ENCODE data around the gene JDP2.

Gene JDP2

DNA sequence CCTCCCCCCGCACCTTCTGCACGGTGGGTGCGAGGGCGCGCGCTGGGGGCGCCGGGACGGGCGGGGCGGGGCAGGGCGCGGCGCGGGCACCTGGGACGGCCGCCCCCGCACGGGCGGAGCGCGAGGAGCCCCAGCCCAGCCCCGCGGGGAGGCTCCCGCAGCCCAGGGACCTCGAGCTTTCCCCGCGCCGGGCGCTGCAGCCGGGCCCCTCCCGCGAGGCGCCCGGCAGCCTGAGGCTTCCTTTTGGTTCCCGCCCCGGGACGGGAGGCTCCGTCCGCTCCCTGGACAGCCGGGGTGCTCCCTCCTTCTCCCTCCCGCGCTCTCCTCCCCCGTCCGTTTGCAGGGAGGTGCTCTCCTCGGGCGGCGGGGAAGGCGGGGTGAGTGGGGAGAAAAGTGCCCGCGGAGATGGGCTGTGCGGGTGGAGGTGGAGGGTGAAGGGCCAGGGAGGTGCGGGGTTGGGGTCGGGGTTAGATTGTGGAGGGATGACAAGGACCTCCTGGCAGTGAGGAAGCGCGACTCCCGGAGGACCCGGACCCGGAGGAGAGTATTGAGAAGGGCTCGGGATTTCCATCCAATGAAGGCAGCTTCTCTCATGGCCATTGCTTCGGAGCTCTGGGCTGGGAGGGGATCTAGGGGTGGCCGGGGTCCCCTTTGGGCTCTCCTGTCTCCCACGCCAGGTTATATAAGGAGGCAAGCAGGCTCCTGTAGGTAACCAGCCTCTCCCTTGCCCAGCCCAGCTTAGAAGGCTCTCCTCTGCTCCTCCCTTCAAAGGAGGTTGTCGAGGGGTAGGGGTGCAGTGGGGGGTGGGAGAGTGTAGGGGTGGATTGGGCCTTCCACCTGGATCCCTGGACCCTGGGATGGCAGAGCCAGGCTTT lies 645 bp downstream of the JDP2 start:
- WGBS, 2 experiments: 2 to 4% methylated on average over 63 to 64 of the region's 64 CpGs
- peaks cover 39% of the 10 kb centered on the region for H3K27me3 ChIP-seq (ENCODE audit: control insufficient read depth, insufficient read depth, low read length, poor library complexity, severe bottlenecking)
- H3K4me3 ChIP-seq (ENCODE audit: insufficient read depth, low read depth, low read length): peak overlapping the region; percentile 59

DNA sequence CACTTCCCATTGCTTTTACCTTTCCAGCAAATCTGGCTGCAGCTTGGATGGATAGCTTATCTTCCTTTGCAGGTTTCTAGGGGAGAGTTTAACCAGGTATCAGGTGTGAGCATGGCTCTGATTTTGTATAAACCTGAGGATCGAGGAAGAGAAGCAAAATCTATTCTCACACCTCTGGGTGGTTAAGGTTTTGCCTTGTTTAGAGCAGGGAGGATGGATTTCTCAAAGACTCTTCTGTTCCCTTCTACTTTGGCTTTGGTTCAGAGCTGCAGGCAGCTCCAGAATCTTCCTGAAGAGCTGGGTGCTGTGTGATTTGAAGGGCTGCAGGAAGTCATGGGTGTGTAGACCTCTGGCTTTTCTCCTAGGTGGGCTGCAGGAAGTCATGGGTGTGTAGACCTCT lies 1.7 kb downstream of the JDP2 start:
- H3K36me3 ChIP-seq (ENCODE audit: control insufficient read depth, insufficient read depth, low read length): no peaks in the 10 kb centered on the region
- peaks cover 39% of the 10 kb centered on the region for H3K27me3 ChIP-seq (ENCODE audit: control insufficient read depth, insufficient read depth, low read length, poor library complexity, severe bottlenecking)
- no peak overlapping the region for H3K4me3 ChIP-seq (ENCODE audit: insufficient read depth, low read depth, low read length)
- no peaks in the 10 kb centered on the region for H3K9me3 ChIP-seq (ENCODE audit: control insufficient read depth, low read length)
- peaks cover 23% of the 10 kb centered on the region for H3K4me1 ChIP-seq (ENCODE audit: control insufficient read depth, insufficient read depth, low read length)
- no peak overlapping the region for H3K27ac ChIP-seq (ENCODE audit: insufficient read depth, low read depth, low read length, poor library complexity, severe bottlenecking)
- 63 to 94% methylated on average over 1 of the region's 1 CpG for WGBS, 2 experiments

More for the DNA sequence above, 645 bp downstream of the JDP2 start:
- no peaks in the 10 kb centered on the region for H3K9me3 ChIP-seq (ENCODE audit: control insufficient read depth, low read length)
- no peak overlapping the region for H3K27ac ChIP-seq (ENCODE audit: insufficient read depth, low read depth, low read length, poor library complexity, severe bottlenecking)
- no peaks in the 10 kb centered on the region for H3K36me3 ChIP-seq (ENCODE audit: control insufficient read depth, insufficient read depth, low read length)
- peaks cover 23% of the 10 kb centered on the region for H3K4me1 ChIP-seq (ENCODE audit: control insufficient read depth, insufficient read depth, low read length)

DNA sequence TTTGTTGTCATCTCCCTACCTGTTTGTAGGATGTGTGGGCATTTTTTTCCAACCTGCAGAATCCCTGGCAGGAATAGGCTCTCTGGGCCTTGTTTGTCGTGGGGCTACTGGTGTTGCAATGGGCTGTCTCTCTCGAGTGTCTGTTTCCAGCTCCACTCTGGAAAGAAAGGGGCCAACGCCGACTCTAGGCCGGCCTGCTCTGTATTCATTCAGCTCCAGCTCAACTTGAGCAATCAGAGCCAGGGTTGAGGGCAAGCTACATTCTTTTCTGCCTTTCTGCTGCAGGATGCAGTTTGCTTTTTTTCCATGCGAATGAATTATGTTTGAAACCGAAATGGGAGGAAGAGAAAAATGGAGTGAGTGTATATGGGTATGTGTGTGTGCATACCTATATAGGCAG lies 2.3 kb downstream of the JDP2 start:
- no peaks in the 10 kb centered on the region for H3K36me3 ChIP-seq (ENCODE audit: control insufficient read depth, insufficient read depth, low read length)
- no peak overlapping the region for H3K27ac ChIP-seq (ENCODE audit: insufficient read depth, low read depth, low read length, poor library complexity, severe bottlenecking)
- WGBS, 2 experiments: 79 to 80% methylated on average over 7 of the region's 7 CpGs
- no peak overlapping the region for H3K4me3 ChIP-seq (ENCODE audit: insufficient read depth, low read depth, low read length)
- peaks cover 39% of the 10 kb centered on the region for H3K27me3 ChIP-seq (ENCODE audit: control insufficient read depth, insufficient read depth, low read length, poor library complexity, severe bottlenecking)
- peaks cover 23% of the 10 kb centered on the region for H3K4me1 ChIP-seq (ENCODE audit: control insufficient read depth, insufficient read depth, low read length)
- H3K9me3 ChIP-seq (ENCODE audit: control insufficient read depth, low read length): no peaks in the 10 kb centered on the region

- Histone ChIP-seq H3K4me1 (ENCODE audit: control insufficient read depth, insufficient read depth, low read length) (peaks cover 22% of the 10 kb centered on the region), H3K4me3 (ENCODE audit: insufficient read depth, low read depth, low read length) (no peak overlapping the region), H3K27ac (ENCODE audit: insufficient read depth, low read depth, low read length, poor library complexity, severe bottlenecking) (no peak overlapping the region), H3K36me3 (ENCODE audit: control insufficient read depth, insufficient read depth, low read length) (no peaks in the 10 kb centered on the region), H3K9me3 (ENCODE audit: control insufficient read depth, low read length) (no peaks in the 10 kb centered on the region), H3K27me3 (ENCODE audit: control insufficient read depth, insufficient read depth, low read length, poor library complexity, severe bottlenecking) (peaks cover 39% of the 10 kb centered on the region)
- 92 to 94% methylated on average over 10 of the region's 10 CpGs for WGBS, 2 experiments
Observed at GRCh38 chr14:75430526-75430925, 2.7 kb downstream of the JDP2 start.

DNA sequence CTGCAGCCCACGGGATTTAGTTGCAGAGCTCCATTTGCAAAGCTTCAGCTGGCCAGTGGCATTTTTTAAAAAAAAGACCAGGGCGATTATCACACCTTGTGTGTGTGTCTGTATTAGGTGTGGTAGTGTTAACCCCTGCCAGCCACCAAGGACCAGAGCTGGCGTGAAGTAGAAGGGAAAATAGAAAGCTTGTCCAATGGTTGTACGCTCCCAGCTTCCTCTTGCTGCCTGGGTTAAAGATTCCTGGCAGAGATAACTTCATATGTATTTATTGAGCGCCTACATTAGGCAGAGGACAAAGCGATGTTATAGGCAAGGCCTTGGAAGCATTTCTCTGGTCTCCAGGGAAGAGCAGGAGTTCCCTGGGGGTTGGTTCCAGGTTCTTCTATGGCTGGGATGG lies 3.2 kb downstream of the JDP2 start:
- H3K27me3 ChIP-seq (ENCODE audit: control insufficient read depth, insufficient read depth, low read length, poor library complexity, severe bottlenecking): peaks cover 36% of the 10 kb centered on the region
- WGBS, 2 experiments: 93 to 94% methylated on average over 6 of the region's 6 CpGs
- H3K4me1 ChIP-seq (ENCODE audit: control insufficient read depth, insufficient read depth, low read length): peaks cover 18% of the 10 kb centered on the region
- H3K27ac ChIP-seq (ENCODE audit: insufficient read depth, low read depth, low read length, poor library complexity, severe bottlenecking): no peak overlapping the region
- no peak overlapping the region for H3K4me3 ChIP-seq (ENCODE audit: insufficient read depth, low read depth, low read length)
- no peaks in the 10 kb centered on the region for H3K9me3 ChIP-seq (ENCODE audit: control insufficient read depth, low read length)
- H3K36me3 ChIP-seq (ENCODE audit: control insufficient read depth, insufficient read depth, low read length): no peaks in the 10 kb centered on the region

DNA sequence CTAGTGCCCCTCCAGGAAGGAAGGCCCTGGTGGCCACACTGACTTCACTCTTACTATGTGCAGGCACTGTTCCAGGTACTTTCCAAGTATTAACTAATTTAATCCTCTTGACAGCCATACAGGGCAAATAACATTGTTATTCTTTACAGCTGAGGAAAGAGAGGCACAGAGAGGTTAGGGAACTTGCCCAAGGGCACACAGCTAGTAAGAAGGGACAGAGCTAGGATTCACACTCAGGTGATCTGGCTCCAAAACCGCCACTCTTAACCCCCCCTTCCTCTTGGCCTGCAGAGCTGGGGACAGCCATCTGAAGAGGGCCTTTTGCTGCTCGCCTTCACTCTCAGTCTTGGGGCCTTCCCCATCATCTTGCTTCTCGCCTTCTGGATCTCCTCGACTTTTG lies 4.0 kb downstream of the JDP2 start:
- 93 to 94% methylated on average over 4 of the region's 4 CpGs for WGBS, 2 experiments
- H3K36me3 ChIP-seq (ENCODE audit: control insufficient read depth, insufficient read depth, low read length): no peaks in the 10 kb centered on the region
- H3K9me3 ChIP-seq (ENCODE audit: control insufficient read depth, low read length): no peaks in the 10 kb centered on the region
- H3K27ac ChIP-seq (ENCODE audit: insufficient read depth, low read depth, low read length, poor library complexity, severe bottlenecking): no peak overlapping the region
- H3K27me3 ChIP-seq (ENCODE audit: control insufficient read depth, insufficient read depth, low read length, poor library complexity, severe bottlenecking): peaks cover 28% of the 10 kb centered on the region
- peaks cover 10% of the 10 kb centered on the region for H3K4me1 ChIP-seq (ENCODE audit: control insufficient read depth, insufficient read depth, low read length)
- no peak overlapping the region for H3K4me3 ChIP-seq (ENCODE audit: insufficient read depth, low read depth, low read length)

DNA sequence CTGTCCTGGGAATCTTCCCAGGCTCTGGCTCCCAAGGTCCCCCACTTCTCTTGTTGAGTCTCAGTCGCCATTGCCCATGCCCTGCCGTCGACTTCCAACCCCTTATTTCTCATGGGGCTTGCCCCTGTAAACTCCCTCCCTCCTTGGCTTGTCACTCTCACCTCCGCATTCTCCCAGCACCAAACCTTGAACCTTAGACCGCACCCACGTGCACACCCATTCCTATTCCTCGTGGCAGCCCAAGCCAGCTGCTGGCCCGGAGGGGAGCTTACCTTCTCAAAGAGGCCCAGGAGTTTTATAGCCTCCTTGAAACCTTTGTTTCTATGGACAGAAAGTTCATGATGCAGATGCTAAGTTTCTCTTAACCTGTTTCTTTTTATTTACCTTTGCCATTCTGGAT lies 4.6 kb downstream of the JDP2 start:
- 93 to 95% methylated on average over 8 of the region's 8 CpGs for WGBS, 2 experiments
- peaks cover 22% of the 10 kb centered on the region for H3K27me3 ChIP-seq (ENCODE audit: control insufficient read depth, insufficient read depth, low read length, poor library complexity, severe bottlenecking)

GRCh38 chr14:75433631-75434071 lies 5.8 kb downstream of the JDP2 start:
- H3K4me3 ChIP-seq (ENCODE audit: insufficient read depth, low read depth, low read length): no peak overlapping the region
- no peaks in the 10 kb centered on the region for H3K9me3 ChIP-seq (ENCODE audit: control insufficient read depth, low read length)
- H3K27ac ChIP-seq (ENCODE audit: insufficient read depth, low read depth, low read length, poor library complexity, severe bottlenecking): no peak overlapping the region
- peaks cover 9% of the 10 kb centered on the region for H3K4me1 ChIP-seq (ENCODE audit: control insufficient read depth, insufficient read depth, low read length)
- WGBS, 2 experiments: 94 to 96% methylated on average over 6 of the region's 6 CpGs
- H3K27me3 ChIP-seq (ENCODE audit: control insufficient read depth, insufficient read depth, low read length, poor library complexity, severe bottlenecking): peaks cover 13% of the 10 kb centered on the region
- no peaks in the 10 kb centered on the region for H3K36me3 ChIP-seq (ENCODE audit: control insufficient read depth, insufficient read depth, low read length)

More for the DNA sequence above, 4.6 kb downstream of the JDP2 start:
- Histone ChIP-seq H3K4me3 (ENCODE audit: insufficient read depth, low read depth, low read length) (no peak overlapping the region), H3K9me3 (ENCODE audit: control insufficient read depth, low read length) (no peaks in the 10 kb centered on the region), H3K36me3 (ENCODE audit: control insufficient read depth, insufficient read depth, low read length) (no peaks in the 10 kb centered on the region), H3K27ac (ENCODE audit: insufficient read depth, low read depth, low read length, poor library complexity, severe bottlenecking) (no peak overlapping the region), H3K4me1 (ENCODE audit: control insufficient read depth, insufficient read depth, low read length) (peaks cover 10% of the 10 kb centered on the region)

GRCh38 chr14:75434138-75434889 lies 6.5 kb downstream of the JDP2 start:
- no peaks in the 10 kb centered on the region for H3K9me3 ChIP-seq (ENCODE audit: control insufficient read depth, low read length)
- H3K36me3 ChIP-seq (ENCODE audit: control insufficient read depth, insufficient read depth, low read length): no peaks in the 10 kb centered on the region
- 93 to 97% methylated on average over 6 of the region's 6 CpGs for WGBS, 2 experiments
- no peak overlapping the region for H3K4me3 ChIP-seq (ENCODE audit: insufficient read depth, low read depth, low read length)
- H3K27ac ChIP-seq (ENCODE audit: insufficient read depth, low read depth, low read length, poor library complexity, severe bottlenecking): no peak overlapping the region
- H3K27me3 ChIP-seq (ENCODE audit: control insufficient read depth, insufficient read depth, low read length, poor library complexity, severe bottlenecking): peaks cover 7% of the 10 kb centered on the region
- peaks cover 5% of the 10 kb centered on the region for H3K4me1 ChIP-seq (ENCODE audit: control insufficient read depth, insufficient read depth, low read length)

GRCh38 chr14:75434890-75435248 lies 7.0 kb downstream of the JDP2 start:
- Histone ChIP-seq H3K27ac (ENCODE audit: insufficient read depth, low read depth, low read length, poor library complexity, severe bottlenecking) (no peak overlapping the region), H3K36me3 (ENCODE audit: control insufficient read depth, insufficient read depth, low read length) (no peaks in the 10 kb centered on the region)

More at GRCh38 chr14:75434890-75435248, 7.0 kb downstream of the JDP2 start:
- peaks cover 5% of the 10 kb centered on the region for H3K4me1 ChIP-seq (ENCODE audit: control insufficient read depth, insufficient read depth, low read length)
- no peak overlapping the region for H3K4me3 ChIP-seq (ENCODE audit: insufficient read depth, low read depth, low read length)
- H3K27me3 ChIP-seq (ENCODE audit: control insufficient read depth, insufficient read depth, low read length, poor library complexity, severe bottlenecking): peaks cover 3% of the 10 kb centered on the region
- H3K9me3 ChIP-seq (ENCODE audit: control insufficient read depth, low read length): no peaks in the 10 kb centered on the region
- 92 to 95% methylated on average over 9 of the region's 9 CpGs for WGBS, 2 experiments
